H1 (cell line): Measurements from ENCODE around the gene PEAK1. TPM values are rescaled to one million over a fixed set of nuclear protein-coding genes. Genes with fewer than 3 reads are reported as not detected.

Experiments used
- CTCF ChIA-PET: fragments of 300-600 bp; sonication (Branson Sonifier 250); formaldehyde crosslinking; loops from one replicate; lab custom pipeline; 2021; ENCODE audit not compliant: partially characterized antibody; lab: Charles Lee
- POLR2A ChIA-PET: fragments of 300-600 bp; sonication (Branson Sonifier 250); formaldehyde crosslinking; loops from one replicate; lab custom pipeline; 2021; ENCODE audit warnings: inconsistent platforms; ENCODE audit not compliant: partially characterized antibody; lab: Charles Lee
- DNase-seq, 2 experiments: peaks; one replicate each; pipeline versions ENCODE4 v3.0.0 to v3.0.0-alpha.2; 2010 to 2022; ENCODE audit warnings: low spot score in 2 of 2, low read depth in 1 of 2, mixed read lengths in 1 of 2
- FAIRE-seq: peaks from 2 replicates; lab custom pipeline; 2011; peaks lifted over from hg19 to GRCh38; lab: Jason Lieb, UNC
- H2AFZ ChIP-seq: 2 replicates; pipeline ENCODE4 v1.8.1; 2012; ENCODE audit warnings: low read length, inconsistent platforms
- H2AK5ac ChIP-seq: 2 replicates; pipeline ENCODE4 v1.6.1; 2013; ENCODE audit warnings: low read depth, low read length
- H2BK120ac ChIP-seq: replicated peaks from 2 replicates; pipeline ENCODE3; 2013; ENCODE audit warnings: low read depth, low read length, inconsistent platforms
- H2BK12ac ChIP-seq: 2 replicates; pipeline ENCODE4 v1.6.1; 2013; ENCODE audit warnings: low read depth, low read length
- H2BK15ac ChIP-seq: 2 replicates; pipeline ENCODE4 v1.6.1; 2013; ENCODE audit warnings: low read length
- H2BK20ac ChIP-seq: 2 replicates; pipeline ENCODE4 v1.6.1; 2013; ENCODE audit warnings: low read length
- H2BK5ac ChIP-seq: 2 replicates; pipeline ENCODE4 v1.6.1; 2013; ENCODE audit warnings: low read depth, low read length
- H3K14ac ChIP-seq: 2 replicates; pipeline ENCODE4 v1.6.1; 2013; ENCODE audit warnings: inconsistent platforms; ENCODE audit not compliant: insufficient read length
- H3K18ac ChIP-seq: 2 replicates; pipeline ENCODE4 v1.6.1; 2013; ENCODE audit warnings: low read length; ENCODE audit errors: extremely low read depth
- H3K23ac ChIP-seq: 2 replicates; pipeline ENCODE4 v1.6.1; 2013; ENCODE audit warnings: inconsistent platforms; ENCODE audit not compliant: insufficient read length
- H3K23me2 ChIP-seq: 2 replicates; pipeline ENCODE4 v1.6.1; 2013; ENCODE audit warnings: low read depth, low read length
- H3K27ac ChIP-seq: 2 replicates; pipeline ENCODE4 v1.6.1; 2011; ENCODE audit warnings: low read depth, low read length, inconsistent platforms
- H3K27me3 ChIP-seq, 4 experiments: replicated peaks in 1 of 4; 1 replicate in 1 of 4; 2 replicates in 3 of 4; pipeline versions ENCODE4 v1.6.1 to v1.8.1; 2011 to 2013; ENCODE audit warnings: low read length in 3 of 4, mild to moderate bottlenecking in 3 of 4, inconsistent platforms in 2 of 4, mixed read lengths in 2 of 4, moderate library complexity in 1 of 4; ENCODE audit not compliant: control insufficient read depth in 3 of 4, insufficient read depth in 3 of 4; ENCODE audit errors: extremely low read depth in 1 of 4
- H3K36me3 ChIP-seq, 4 experiments: 2 replicates each; pipeline versions ENCODE4 v1.6.1 to v1.8.1; 2011 to 2013; ENCODE audit warnings: mild to moderate bottlenecking in 4 of 4, low read length in 3 of 4, moderate library complexity in 2 of 4, control low read depth in 1 of 4, inconsistent platforms in 1 of 4; ENCODE audit not compliant: insufficient read depth in 4 of 4, control insufficient read depth in 2 of 4
- H3K4ac ChIP-seq: replicated peaks from 2 replicates; pipeline ENCODE3; 2013; ENCODE audit warnings: low read length, low read depth, mixed read lengths, inconsistent platforms; ENCODE audit not compliant: insufficient read length
- H3K4me1 ChIP-seq, 4 experiments: replicated peaks in 1 of 4; 1 replicate in 1 of 4; 2 replicates in 3 of 4; pipeline versions ENCODE4 v1.6.1 to v1.8.1; 2011 to 2013; ENCODE audit warnings: low read length in 3 of 4, inconsistent platforms in 2 of 4, mixed read lengths in 1 of 4; ENCODE audit not compliant: insufficient read depth in 4 of 4, control insufficient read depth in 3 of 4
- H3K4me2 ChIP-seq, 2 experiments: 2 replicates each; pipeline versions ENCODE4 v1.6.1 to v1.8.1; 2011 to 2013; ENCODE audit warnings: low read depth in 2 of 2, low read length in 2 of 2, control low read depth in 1 of 2, inconsistent platforms in 1 of 2, mild to moderate bottlenecking in 1 of 2; ENCODE audit not compliant: insufficient read depth in 1 of 2
- H3K4me3 ChIP-seq, 4 experiments: fragments of 200-600, 300-600 bp in 1 of 4; sonication (generic), shearing (Covaris generic), sonication (Bioruptor Twin) in 1 of 4; 2 replicates each; pipeline versions ENCODE4 v1.5.1 to v1.8.1; 2011 to 2016; ENCODE audit warnings: low read length in 4 of 4, low read depth in 3 of 4, control low read depth in 2 of 4, inconsistent platforms in 2 of 4, mild to moderate bottlenecking in 2 of 4, mixed read lengths in 1 of 4, moderate library complexity in 1 of 4; ENCODE audit not compliant: insufficient read depth in 2 of 4; ENCODE audit errors: extremely low read depth in 1 of 4
- H3K56ac ChIP-seq: replicated peaks from 2 replicates; pipeline ENCODE3; 2013; ENCODE audit warnings: low read depth, mild to moderate bottlenecking, mixed read lengths, low read length, inconsistent platforms; ENCODE audit not compliant: insufficient read length
- H3K79me1 ChIP-seq: 2 replicates; pipeline ENCODE4 v1.6.1; 2013; ENCODE audit warnings: low read depth, low read length, control low read depth
- H3K79me2 ChIP-seq, 2 experiments: 2 replicates each; pipeline versions ENCODE4 v1.6.1 to v1.8.1; 2012 to 2013; ENCODE audit warnings: low read length in 2 of 2, mild to moderate bottlenecking in 2 of 2, inconsistent platforms in 1 of 2; ENCODE audit not compliant: insufficient read depth in 2 of 2, control insufficient read depth in 1 of 2
- H3K9ac ChIP-seq, 4 experiments: replicated peaks in 1 of 4; 1 replicate in 1 of 4; 2 replicates in 3 of 4; pipeline versions ENCODE4 v1.6.1 to v1.8.1; 2011 to 2013; ENCODE audit warnings: low read depth in 3 of 4, low read length in 3 of 4, control low read depth in 2 of 4, mild to moderate bottlenecking in 2 of 4, moderate library complexity in 2 of 4, inconsistent platforms in 1 of 4; ENCODE audit errors: extremely low read depth in 1 of 4
- H3K9me3 ChIP-seq, 2 experiments: 2 replicates each; pipeline versions ENCODE4 v1.6.1 to v1.8.1; 2012 to 2013; ENCODE audit warnings: mild to moderate bottlenecking in 2 of 2, moderate library complexity in 2 of 2, control low read depth in 1 of 2, inconsistent platforms in 1 of 2, low read depth in 1 of 2, low read length in 1 of 2, mixed read lengths in 1 of 2; ENCODE audit not compliant: insufficient read depth in 2 of 2
- H4K20me1 ChIP-seq, 2 experiments: replicated peaks in 1 of 2; 2 replicates each; pipeline versions ENCODE3 to v1.8.1; 2011 to 2013; ENCODE audit warnings: inconsistent platforms in 2 of 2, low read length in 2 of 2, mild to moderate bottlenecking in 1 of 2; ENCODE audit not compliant: insufficient read depth in 2 of 2, control insufficient read depth in 1 of 2
- H4K5ac ChIP-seq: 2 replicates; pipeline ENCODE4 v1.6.1; 2013; ENCODE audit warnings: low read length, low read depth, mixed read lengths, inconsistent platforms; ENCODE audit not compliant: insufficient read length
- H4K8ac ChIP-seq: 2 replicates; pipeline ENCODE4 v1.8.0; 2013; ENCODE audit warnings: mild to moderate bottlenecking, moderate library complexity, low read length, inconsistent platforms; ENCODE audit not compliant: insufficient read depth; ENCODE audit errors: extremely low read depth
- H4K91ac ChIP-seq: replicated peaks from 2 replicates; pipeline ENCODE3; 2013; ENCODE audit warnings: low read length, mixed read lengths, inconsistent platforms; ENCODE audit not compliant: insufficient read length
- ASH2L ChIP-seq: fragments of 200-600, 300-600 bp; sonication (generic); IDR thresholded peaks from one replicate; pipeline ENCODE4 v1.7.1; 2017; ENCODE audit warnings: low read length
- CHD2 ChIP-seq: IDR thresholded peaks from 2 replicates; pipeline ENCODE4 v1.6.1; 2012; ENCODE audit warnings: low read length, improper control_type of control experiment
- CTCF ChIP-seq, 3 experiments: IDR thresholded peaks; 1 replicate in 2 of 3; 2 replicates in 1 of 3; pipeline versions ENCODE4 v1.5.1 to v1.6.1; 2011; ENCODE audit warnings: low read length in 3 of 3, mild to moderate bottlenecking in 3 of 3, inconsistent platforms in 2 of 3, low read depth in 1 of 3, moderate library complexity in 1 of 3; ENCODE audit not compliant: insufficient read depth in 1 of 3; ENCODE audit errors: control extremely low read depth in 1 of 3
- HDAC6 ChIP-seq: IDR thresholded peaks from one replicate; pipeline ENCODE4 v1.7.1; 2012; ENCODE audit warnings: low read depth, mild to moderate bottlenecking, inconsistent platforms, low read length, moderate library complexity
- RFX5 ChIP-seq: IDR thresholded peaks from 2 replicates; pipeline ENCODE4 v1.6.1; 2011; ENCODE audit warnings: low read depth, low read length, improper control_type of control experiment, borderline replicate concordance
- SAP30 ChIP-seq: fragments of 300-600 bp; sonication (generic); IDR thresholded peaks from 2 replicates; pipeline ENCODE4 v1.7.1; 2012; ENCODE audit warnings: low read length, moderate library complexity, mild to moderate bottlenecking, inconsistent platforms; ENCODE audit not compliant: insufficient read depth, insufficient replicate concordance
- TAF7 ChIP-seq: optimal IDR thresholded peaks from 2 replicates; pipeline ENCODE3; 2011; ENCODE audit warnings: low read depth, mild to moderate bottlenecking, inconsistent platforms, low read length, moderate library complexity, borderline replicate concordance
- WGBS, 2 experiments: shearing (Covaris generic) in 1 of 2; methylation state at CpG; one replicate each; pipeline versions ENCODE4 v1.1.6 to v1.1.7; 2013 to 2015; ENCODE audit warnings: low lambda C conversion rate in 2 of 2, mixed read lengths in 2 of 2, inconsistent platforms in 1 of 2, low coverage in 1 of 2, missing lambda C conversion rate in 1 of 2; ENCODE audit not compliant: insufficient replicate concordance in 2 of 2, insufficient coverage in 1 of 2, insufficient read length in 1 of 2; ENCODE audit errors: extremely low coverage in 1 of 2, missing lambda C conversion rate in 1 of 2; 5-methylcytosine and 5-hydroxymethylcytosine counted together
- polyA plus RNA-seq, 7 experiments: library from polyadenylated mRNA; depleted of rRNA in 3 of 7; stranded (reverse) in 5 of 7; unstranded in 2 of 7; fragments of >200 nt in 5 of 7; fragments of 200-250 nt in 2 of 7; gene quantifications; 1 replicate in 5 of 7; 2 replicates in 1 of 7; 4 replicates in 1 of 7; pipeline versions ENCODE4 v1.2.1 to v1.2.3, GENCODE V29; 2011 to 2013; ENCODE audit warnings: missing spikeins in 2 of 7, mixed read lengths in 2 of 7
- total RNA-seq: library from RNA; stranded (reverse); fragmentation: NEBNext Ultra II Directional; extraction: Animal tissue kit (Norgen Biotek cat#: 25700); gene quantifications from 2 replicates; pipeline ENCODE4 v1.2.1, GENCODE V29; 2021

Gene PEAK1
- total and polyA plus RNA-seq, 2 of the 8 experiments (the other 6 are each of a cell fraction or from before 2014, with no cell fraction given) = 8.8 to 44.8 TPM

- H3K79me2 ChIP-seq = peaks cover 0 to 81% of the 10 kb centered on the region in 2 experiments; a peak in 3 of 4 replicates
- no peak overlapping the region for H3K23ac ChIP-seq
- FAIRE-seq = no peak
- no peak overlapping the region for H3K27ac ChIP-seq
- H2BK5ac ChIP-seq = no peak overlapping the region
- H2BK120ac ChIP-seq = no peak overlapping the region
- H2BK15ac ChIP-seq = no peak overlapping the region
- 67% methylated on average over 1 of the region's 1 CpG; no CpG with 5 or more reads in 1 of the 2 experiments for WGBS, 2 experiments
- no peak overlapping the region for H2AK5ac ChIP-seq
- no peak overlapping the region for H2BK12ac ChIP-seq
- no peak overlapping the region for H4K91ac ChIP-seq
- H3K18ac ChIP-seq = no peak overlapping the region
- H3K56ac ChIP-seq = no peak overlapping the region
- no peaks in the 10 kb centered on the region for H3K27me3 ChIP-seq
- H4K8ac ChIP-seq = no peak overlapping the region
- no peak for TF ChIP-seq HDAC6
- no peak for TF ChIP-seq TAF7
- no peak for TF ChIP-seq ASH2L
- no peak for TF ChIP-seq SAP30
- TF ChIP-seq CHD2 = no peak
- no peak for TF ChIP-seq CTCF (IDR thresholded peaks at IDR 0.05; ENCODE audit: control extremely low read depth in 1 of 3, insufficient read depth in 1 of 3, low read depth in 1 of 3, low read length in 3 of 3)
- TF ChIP-seq RFX5 = no peak
- no peak overlapping the region for H4K5ac ChIP-seq
- H3K4me2 ChIP-seq = peak overlapping the region in 1 of 2 experiments; percentile 19; a peak in 1 of 4 replicates
- peaks cover 10% of the 10 kb centered on the region; the same call in 1 of the 2 replicates for H3K23me2 ChIP-seq
- no peak overlapping the region for H2BK20ac ChIP-seq
- H3K14ac ChIP-seq = no peak overlapping the region
- H3K36me3 ChIP-seq = no peaks in the 10 kb centered on the region
- H3K4ac ChIP-seq = no peak overlapping the region
- peaks cover 13 to 17% of the 10 kb centered on the region in 2 experiments for H4K20me1 ChIP-seq
- no peak overlapping the region for H3K4me3 ChIP-seq
- ChIA-PET CTCF (interaction anchor here (1.9 kb wide), 1 partner anchor 127 kb away, joined by 6 read pairs; no protein-coding TSS in a partner anchor), POLR2A (no interaction called here)
- H3K4me1 ChIP-seq = peaks cover 0 to 19% (median 9%) of the 10 kb centered on the region in 4 experiments; a peak in 4 of 7 replicates
- H2AFZ ChIP-seq = no peak overlapping the region
- H3K79me1 ChIP-seq = peaks cover 2% of the 10 kb centered on the region; the same call in 1 of the 2 replicates
- H3K9ac ChIP-seq = no peak overlapping the region
- DNase-seq = no peak
- H3K9me3 ChIP-seq = no peaks in the 10 kb centered on the region
These were observed 3.0 kb downstream of the PEAK1 start for GRCh38 chr15:77416954-77417353.
